Activated CD8-positive, alpha-beta memory T cell treated with anti-CD3 and anti-CD28 coated beads, Interleukin-2, amount 50 U/mL, for 24 hours (primary cell): ENCODE measurements around the gene CHRNA4.
"Not testable (repeated sequence)": the region's sequence is repeated elsewhere in the genome, so short reads cannot be mapped to it uniquely, and the experiment has no call there.

ENCODE experiments used
- DNase-seq: peaks from one replicate; pipeline ENCODE4 v3.0.0-alpha.2; 2020; ENCODE audit errors: extremely low read depth

CHRNA4 gene

DNA sequence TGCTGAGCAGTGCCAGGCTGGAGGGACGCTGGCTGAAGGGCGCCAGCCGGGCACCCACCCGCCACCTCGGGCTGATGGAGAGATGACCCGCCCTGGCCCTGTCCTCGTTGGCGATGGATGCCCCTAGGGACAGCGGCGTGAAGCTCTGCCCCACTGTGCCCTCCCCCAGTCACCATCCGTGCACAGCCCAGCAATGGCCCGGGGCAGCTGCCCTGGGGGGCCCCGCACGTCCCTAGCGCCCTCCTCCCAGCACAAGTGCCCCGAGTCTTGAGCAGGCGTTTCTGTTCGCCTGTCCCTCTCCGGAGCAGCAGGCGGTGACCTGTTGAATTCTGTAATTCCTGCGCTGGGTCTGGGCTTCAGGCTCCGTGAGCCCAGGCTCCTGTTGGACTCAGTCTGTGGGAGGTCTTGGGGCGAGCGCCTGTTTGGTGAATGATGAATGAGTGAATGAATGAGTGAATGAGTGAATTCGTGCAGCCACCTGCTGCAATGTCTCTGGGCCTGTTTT lies 36.8 kb upstream of the CHRNA4 start:
- no peak for DNase-seq

DNA sequence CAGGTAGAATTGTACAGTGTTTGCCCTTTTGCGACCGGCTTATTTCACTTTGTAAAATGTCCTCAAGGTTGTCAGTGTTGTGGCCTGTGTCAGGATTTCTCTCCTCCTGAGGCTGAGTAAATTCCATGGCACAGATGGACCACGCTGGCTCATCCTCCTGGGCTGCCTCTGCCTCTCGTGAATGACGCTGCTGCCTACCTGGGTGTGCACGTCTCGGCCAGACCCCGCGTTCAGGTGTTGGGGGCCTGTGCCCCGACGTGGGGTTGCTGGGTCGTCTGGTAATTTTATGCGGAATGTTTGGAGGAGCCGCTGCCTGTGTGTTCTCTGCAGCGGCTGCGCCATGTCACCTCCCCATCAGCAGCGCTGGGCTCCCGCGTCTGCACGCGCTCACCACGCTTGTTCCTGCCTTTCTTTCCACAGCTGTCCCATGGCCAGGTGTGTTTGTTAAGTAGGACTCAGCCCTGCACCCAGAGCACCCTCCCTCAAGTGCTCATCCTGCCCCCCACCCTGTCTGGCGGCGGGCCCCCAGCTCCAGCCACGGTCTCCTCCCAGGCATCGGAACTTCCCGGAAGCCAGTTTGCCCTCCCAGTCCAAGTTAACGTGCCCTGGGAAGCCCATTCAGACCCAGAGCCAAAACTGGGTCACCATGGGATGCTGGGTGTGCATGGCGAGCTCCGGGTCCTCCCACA lies 36.1 kb upstream of the CHRNA4 start:
- DNase-seq: no peak

DNA sequence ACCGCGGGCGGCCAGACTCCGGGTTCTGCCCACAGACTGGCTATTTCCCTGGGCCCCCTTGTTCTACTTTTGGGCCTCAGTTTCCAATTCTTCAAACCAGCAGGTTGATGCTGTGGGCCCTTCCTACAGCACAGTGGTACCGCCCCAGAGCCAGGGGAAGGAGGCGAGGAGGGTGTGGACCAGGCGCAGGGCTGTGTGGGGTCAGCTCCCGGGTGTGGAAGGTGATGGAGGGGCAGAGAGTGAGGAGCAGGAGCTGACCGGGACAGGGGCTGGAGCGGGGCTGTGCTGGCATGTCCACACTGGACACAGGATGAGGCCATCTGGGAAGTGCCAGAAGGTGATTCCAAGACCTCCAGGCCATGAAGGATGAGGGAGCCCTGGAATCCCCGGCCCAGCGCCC lies 35.2 kb upstream of the CHRNA4 start:
- DNase-seq: no peak

DNA sequence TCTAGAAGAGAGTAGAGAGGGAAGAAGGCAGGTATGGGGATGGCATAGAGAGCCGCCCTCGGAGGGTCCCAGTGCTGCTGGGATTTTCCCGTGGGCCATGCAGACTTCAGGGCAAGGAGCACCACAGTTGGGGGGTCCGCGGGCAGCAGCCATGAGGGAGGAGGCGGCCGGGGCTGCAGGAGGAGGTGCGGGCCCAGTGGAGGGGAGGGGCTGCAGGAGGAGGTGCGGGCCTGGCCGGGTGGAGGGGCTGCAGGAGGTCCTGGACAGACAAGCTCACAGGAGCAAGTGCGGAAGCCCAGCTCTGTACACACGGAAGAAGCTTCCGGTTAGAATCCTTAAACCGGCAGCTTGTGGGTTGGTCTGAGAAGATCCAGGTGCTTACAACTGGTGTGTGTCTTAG lies 34.6 kb upstream of the CHRNA4 start:
- DNase-seq: no peak

DNA sequence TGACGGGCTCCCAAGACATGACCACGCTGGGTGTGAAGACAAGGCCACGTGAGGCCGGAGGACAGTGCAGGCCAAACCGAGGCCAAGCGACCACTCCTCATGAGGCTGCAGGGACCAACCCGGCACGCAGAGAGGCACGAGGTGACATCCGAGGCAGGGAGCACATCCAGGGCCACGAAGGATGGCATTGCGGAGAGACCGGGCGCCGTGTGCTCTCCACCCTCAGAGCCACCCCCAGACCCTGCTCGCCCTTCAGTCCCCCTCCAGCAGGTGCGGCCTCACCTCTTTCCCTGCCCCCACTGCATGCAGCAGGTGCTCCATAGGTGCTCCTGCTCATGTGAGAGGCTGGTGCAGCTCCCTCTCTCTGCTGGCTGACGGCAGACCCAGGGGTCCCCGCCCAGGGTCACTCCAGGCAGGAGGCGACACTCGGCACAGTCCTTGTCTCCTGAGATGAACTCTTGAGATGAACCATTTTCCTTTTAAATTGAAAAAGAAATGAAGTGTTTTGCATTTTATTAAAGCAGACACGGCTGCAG lies 33.8 kb upstream of the CHRNA4 start:
- no peak for DNase-seq

DNA sequence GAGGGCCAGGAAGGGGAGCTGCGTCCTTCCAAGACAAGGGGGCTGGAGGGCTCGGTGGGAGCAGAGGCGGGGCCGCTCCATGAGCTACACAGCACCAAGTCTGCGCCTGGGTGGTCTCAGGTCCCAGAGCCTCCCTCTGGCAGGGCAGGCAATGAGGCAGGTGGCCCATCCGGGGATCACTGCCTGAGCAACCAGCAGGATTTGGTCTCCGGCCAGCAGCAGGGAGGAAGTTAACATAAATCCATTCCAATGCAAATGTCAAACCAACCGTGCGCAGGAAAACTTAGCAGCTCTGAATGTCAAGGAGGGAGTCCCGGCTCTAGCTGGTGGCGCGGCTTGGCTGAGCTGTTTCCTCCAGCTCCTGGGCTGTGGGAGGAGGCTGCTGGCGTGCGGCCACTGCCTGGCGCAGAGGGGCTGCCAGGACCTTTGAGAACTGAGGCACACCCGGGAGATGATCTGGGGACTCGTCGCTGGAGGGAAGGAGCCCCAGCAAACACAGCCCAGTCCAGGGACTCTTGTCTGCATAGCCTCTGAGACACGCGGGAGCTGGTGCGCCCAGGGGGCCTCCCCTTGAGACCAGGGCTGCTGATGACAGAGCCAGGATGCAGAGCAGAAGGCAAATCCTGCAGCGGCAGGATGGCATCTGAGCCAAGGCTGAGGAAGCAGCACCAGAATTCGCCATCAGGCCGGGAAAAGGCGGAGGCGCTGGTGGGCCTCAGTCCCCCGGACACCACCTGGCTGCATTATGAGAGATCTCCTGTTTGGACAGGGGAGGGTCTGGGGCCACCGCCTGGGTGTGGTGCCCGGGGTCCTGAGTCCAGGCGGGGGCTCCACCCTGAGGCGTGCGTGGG lies 33.1 kb upstream of the CHRNA4 start:
- no peak for DNase-seq

DNA sequence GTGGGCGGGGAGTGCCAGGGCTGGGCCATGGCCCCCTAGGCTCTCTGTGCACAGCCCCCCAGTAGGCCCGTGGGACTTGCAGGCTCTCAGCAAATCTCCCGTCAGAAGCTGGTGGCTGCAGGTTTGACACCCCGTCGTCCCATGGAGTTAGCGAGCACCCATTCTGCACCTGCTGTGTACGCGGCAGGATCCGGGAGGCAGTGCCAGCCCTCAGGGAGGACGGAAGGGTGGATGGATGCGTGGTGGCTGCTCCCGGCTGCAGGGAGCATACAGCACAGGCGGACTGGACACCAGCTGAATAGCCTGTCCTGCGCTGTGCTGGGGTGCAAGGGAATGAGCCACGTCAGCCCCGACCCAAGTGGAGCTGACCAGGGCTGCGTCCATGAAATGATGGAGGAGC lies 32.4 kb upstream of the CHRNA4 start:
- no peak for DNase-seq

DNA sequence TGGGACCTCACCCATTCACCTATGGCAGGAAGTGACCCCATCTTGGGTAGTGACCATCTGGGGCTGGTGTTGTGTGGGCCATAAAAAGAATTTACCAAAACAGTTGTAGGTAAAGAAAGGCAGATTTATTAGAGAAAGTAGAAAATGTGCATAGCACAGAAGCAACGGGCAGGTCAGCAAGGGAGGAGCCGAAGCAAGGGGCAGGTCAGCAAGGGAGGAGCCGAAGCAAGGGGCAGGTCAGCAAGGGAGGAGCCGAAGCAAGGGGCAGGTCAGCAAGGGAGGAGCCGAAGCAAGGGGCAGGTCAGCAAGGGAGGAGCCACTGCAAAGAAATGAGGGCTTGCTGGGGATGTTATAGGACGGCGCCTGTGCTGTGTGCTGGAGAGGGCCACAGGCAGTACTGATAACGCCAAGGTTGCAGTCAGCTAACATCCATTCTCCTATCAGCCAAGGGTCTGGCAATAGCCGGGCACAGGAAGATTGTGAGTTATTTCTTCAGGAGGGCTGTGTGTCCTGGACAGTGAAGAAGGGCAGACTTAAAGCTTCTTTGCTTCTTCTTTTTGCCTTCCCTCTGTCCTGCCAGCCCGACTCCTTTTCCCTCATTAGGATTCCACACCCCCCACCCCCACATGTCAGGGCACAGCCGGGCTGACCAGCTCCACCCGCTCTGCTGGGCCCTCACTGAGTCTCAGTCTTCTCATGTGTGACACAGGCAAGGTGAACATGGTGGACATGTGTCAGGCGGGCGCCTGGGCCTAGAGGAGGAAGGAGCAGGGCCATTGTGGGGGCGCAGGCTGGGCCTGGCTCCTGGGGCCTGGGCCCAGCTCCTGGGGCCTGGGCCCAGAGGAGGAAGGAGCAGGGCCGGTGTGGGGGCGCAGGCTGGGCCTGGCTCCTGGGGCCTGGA lies 31.6 kb upstream of the CHRNA4 start:
- no peak for DNase-seq

DNA sequence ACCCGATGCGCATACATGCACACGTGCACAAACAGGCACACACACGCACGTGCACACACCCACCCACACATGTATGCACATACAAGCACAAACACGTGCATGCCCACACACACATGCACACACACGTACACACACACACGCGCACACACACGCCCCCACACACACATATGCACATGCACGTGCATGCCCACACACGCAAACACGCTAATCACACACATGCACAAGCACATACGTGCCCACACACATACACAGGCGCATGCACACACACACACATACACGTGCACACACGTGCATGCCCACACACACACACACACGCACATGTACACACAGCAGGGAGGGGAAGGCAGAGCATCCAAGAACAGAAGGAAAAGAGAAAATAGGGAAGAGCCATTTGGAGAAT lies 26.8 kb upstream of the CHRNA4 start:
- DNase-seq: no peak

DNA sequence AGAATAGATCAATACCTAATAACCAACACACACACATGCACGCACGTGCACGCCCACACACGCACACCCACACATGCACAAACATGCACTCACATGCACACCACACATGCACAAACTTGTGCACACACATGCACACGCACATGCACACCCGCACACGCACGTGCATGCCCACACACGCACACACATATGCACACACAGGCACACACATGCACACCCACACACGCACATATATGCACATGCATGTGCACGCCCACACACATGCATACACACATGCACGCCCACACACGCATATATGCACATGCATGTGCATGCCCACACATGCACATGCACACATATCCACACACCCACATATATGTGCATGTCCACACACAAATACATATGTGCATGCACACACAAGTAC lies 26.2 kb upstream of the CHRNA4 start:
- DNase-seq: no peak

DNA sequence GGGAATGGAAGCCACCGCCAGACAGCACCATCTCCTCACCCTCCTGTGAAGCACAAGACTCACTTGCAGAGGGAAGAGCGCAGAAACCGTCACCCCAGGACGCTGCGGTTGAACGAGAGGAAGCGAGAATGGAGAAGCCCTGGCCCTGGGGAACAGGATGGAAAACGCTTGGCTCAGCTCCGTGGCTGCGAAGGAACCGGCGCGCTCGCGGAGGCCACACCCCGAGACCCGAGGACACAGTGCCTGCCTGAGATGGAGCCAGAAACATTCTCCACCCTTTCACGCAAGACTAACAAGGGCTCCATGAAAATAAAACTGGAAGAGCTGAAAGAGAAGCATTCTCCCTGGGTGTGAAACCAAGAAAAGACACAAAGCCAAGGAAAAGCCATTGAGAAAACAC lies 25.3 kb upstream of the CHRNA4 start:
- DNase-seq: no peak

DNA sequence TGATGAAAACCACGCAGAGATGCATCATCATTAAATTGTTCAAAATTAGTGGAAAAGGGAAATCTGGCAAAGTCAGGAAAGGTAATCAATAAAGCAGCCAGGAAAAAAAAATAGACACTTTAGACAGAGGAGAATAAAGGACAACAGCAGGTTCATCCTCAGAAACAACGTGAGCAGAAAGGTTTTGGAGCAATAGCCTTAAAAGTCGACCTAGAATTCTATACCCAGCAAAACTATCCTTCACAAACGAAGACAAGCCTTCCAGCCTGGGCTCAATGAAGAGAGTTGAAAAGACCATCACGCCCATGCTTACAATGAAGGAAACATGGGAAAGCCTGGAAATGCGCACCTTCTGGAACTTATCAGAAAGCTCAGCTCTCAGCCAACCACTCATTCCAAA lies 24.7 kb upstream of the CHRNA4 start:
- DNase-seq: no peak

DNA sequence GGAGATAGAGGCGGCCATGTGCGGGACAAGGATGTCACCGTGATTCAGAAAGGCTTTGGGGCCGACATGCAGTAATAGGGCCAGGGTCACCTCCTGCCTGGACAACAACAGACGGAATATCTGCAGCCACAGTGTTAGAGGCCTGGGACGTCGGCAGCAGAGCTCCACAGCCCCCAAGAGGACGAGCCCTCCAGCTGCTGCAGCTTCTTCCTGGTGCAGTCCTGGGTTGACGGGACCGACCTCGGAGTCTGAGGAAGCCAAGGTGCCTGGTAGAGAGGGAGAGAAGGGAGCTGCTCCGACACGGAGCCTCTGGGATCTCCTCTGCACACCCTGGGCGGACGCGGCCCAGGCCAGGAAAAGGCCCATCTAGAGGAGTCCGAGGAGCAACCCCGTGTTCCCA lies 23.2 kb upstream of the CHRNA4 start:
- no peak for DNase-seq

DNA sequence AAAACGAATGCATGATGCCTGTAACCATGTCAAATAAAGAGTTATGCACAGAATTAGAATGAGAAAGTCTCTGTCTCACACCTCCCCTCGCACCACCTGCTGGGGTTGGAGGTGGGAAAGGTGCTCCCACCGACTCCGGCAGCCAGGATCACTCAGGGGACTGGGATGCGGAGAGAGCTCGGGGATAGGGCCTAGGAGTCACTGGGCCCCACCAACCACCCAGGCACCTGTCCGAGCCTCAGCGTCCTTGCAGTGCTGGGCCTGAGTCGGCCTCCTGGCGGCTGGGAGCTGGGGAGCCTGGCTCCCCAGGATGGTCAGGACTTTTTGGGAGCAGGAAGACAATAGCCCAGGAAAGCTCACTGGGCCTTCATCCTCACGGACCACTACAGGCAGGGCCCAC lies 22.4 kb upstream of the CHRNA4 start:
- DNase-seq: no peak

DNA sequence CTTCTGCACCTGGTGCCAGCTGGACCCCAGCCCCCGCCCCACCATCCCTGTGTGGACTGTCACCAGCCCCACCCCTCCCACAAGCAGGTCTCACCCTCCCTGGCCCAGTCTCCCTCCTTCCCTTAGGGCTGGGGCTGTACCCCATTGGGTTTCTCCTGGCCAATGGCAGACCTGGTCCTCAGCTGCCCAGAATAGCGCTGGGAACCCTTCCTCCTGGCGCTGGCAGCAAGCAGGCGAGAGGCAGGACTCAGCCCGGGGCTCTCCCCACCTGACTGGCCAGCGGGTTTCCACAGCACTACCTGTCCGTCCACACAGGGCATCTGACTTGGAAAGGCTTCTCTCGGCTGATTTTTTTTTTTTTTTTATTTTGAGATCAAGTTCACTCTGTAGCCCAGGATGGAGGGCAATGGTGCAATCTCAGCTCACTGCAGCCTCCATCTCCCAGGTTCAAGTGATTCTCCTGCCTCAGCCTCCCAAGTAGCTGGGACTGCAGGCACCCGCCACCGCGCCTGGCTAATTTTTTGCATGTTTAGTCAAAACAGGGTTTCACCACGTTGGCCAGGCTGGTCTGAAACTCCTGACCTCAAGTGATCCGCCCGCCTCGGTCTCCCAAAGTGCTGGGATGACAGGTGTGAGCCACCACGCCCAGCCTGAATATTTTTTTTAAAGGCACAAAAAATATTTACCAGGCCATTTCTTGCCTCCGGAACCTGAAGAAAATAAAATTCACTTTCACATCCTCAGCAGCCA lies 21.6 kb upstream of the CHRNA4 start:
- no peak for DNase-seq

DNA sequence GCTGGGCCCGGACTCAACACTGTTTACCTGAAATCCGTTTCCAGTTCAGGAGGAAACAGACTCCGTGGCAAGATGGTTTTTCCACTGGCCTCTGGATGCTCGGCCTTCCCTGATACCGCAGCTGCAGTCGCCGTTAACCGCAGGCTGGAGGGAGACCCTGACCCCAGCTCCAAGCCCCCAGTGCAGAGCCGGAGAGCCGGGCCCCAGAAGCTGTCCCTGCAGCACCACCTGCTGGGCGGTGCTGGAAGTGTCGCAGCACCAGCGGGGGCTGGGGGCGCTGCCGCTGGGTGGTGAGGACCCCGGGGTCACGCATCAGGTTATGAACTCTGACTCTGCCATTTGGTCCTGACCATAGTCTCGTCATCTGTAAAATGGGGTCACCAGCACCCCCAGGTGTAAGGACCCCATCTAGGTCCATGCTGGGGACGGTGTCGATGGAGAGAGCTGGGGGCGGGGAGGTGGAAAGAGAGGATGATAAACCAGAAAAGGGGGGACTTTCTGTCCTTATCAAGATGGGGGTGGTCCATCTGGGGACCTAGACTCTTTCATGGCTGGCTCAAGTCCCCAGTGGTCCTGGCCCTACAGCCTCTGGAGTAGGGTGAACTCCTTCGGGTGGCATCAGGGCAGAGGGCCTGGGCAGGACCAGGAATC lies 20.8 kb upstream of the CHRNA4 start:
- DNase-seq: no peak

DNA sequence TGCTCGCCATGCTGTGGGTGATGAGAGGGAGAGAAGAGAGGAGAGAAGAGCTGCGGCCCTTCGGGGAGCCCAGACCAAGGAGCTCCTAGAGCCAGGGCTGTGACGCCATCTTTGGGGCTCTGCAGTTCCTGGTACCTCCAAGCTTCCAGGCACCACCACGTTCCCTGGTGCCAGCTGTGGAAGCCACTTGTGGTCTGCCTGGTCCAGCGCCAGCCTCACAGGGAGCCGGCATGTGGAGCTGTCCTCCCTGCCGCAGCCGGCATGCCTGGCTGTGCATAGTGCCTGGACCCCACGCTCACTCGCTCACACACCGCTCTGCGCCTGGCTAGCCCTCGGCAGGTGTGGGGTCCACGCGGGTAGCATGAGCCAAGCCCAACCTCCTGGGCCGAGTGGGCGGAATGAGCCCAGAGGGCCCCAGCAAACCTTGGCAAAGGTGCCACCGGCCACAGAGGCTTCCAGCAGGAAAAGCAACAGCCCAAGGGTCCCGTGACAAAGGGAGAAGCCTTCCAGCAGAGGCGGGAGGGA lies 19.3 kb upstream of the CHRNA4 start:
- DNase-seq: no peak

DNA sequence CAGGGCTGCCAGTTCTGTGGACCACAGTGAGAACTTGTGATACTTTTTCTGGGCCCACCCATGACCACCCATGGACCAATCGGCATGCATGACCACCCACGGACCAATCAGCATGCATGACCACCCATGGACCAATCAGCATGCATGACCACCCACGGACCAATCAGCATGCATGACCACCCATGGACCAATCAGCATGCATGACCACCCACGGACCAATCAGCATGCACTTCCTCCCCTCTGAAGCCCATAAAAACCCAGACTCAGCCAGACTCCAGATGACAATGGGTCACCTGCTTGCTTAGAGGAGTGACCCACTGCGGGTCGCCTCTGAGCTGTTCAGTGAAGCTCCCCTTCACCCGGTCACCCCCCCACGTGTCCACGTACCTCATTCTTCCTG lies 18.7 kb upstream of the CHRNA4 start:
- not testable (repeated sequence) for DNase-seq

DNA sequence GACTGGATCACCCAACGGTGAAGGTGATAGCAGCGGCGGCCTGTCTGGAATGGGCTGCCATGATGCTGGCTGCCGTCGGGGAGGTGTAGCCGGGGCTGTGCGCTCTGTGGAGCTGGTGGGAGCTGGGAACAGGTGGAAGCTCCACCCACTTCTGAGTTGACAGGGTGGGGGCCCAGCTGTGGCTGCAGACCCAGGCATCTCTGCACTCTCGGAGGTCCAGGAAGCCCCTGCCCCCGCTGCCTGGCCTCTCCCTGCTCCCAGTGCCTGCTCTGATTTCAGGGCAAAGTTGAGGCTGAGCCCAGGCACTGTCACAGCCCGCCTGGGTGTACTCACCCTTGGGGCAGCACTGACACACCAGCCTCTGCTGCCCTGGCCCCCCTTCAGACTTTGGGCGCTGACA lies 18.1 kb upstream of the CHRNA4 start:
- no peak for DNase-seq

DNA sequence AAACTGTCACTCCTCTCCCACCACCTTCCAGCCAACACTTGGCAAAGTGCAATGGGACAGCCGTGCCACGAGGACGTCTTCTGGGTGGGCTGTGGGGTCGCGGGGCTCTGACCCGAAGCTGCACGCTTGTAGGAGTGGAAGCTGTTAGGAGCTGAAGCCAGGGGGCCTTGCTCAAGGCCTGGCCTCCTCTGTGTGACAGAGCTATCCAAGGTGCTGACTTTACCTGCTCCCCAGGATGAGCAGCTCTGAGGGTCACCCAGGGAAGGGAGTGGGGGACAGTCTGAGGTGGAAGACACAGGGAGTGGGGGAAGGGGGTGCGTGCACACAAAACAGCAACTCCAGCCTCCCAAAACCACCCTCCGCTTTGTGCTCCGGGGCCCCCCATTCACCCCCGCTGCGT lies 17.5 kb upstream of the CHRNA4 start:
- no peak for DNase-seq
